Measurements from ENCODE around the gene FAM3B. TPM values are rescaled to one million over a fixed set of nuclear protein-coding genes. Genes with fewer than 3 reads are reported as not detected.

FAM3B gene
- total RNA-seq, 1 experiment from 2014 or later, result not detected

DNA sequence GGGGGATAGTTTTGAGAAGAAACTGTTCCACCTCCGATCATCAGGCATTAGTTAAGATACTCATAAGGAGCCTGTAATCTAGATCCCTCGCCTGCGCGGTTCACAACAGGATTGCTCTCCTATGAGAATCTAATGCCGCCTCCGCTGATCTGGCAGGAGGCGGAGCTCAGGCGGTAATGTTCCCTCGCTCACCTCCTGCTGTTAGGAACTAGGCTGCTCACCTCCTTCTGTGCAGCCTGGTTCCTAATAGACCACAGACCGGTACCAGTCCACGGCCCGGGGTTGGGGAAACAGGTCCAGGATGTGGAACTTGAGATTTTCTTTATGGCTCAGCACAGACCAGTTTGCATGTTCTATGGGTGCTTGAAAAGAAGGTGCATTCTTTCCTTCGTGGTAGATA lies 27.2 kb upstream of the FAM3B start:
- POLR2A ChIA-PET, result no interaction called here
- H3K4me3 Mint-ChIP-seq (ENCODE audit: unreplicated experiment), result no peak overlapping the region
- no peak for DNase-seq (ENCODE audit: unreplicated experiment)

DNA sequence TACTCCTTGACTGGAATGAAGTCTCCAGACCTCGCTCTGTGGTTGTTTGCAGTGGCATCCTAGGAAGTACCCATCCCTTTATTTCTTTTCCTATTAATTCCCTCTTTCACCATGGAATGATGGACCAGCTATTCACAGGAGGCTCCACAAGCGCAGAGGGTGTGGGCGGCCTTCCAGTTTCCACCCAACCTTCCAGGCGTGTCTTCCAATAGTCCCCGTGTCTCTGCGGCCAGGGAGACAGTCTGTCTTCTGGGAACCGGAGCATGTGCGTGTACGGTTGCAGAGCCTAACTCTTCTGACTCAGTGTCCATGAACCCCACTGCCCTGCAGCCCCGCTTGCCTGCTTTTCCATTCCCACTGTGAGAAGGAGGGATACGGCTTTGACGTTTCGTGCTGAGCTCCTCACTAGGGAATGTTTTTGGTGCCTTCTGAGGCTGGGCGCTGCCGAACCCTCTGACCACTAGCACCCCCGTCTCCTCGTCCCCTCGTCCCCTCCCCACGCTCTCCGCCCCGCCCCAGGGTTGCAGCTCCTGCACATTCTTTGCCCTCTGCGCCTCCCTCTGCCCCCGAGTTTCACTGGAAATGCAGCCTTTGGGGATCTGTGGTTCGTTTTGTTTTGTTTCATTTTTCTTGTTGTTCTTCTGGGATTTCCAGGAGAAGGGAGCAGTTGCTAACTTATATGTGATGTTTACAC lies 26.3 kb upstream of the FAM3B start:
- H3K36me3 Mint-ChIP-seq (ENCODE audit: insufficient read depth, unreplicated experiment), result no peaks in the 10 kb centered on the region
- H3K4me3 Mint-ChIP-seq (ENCODE audit: unreplicated experiment), result no peak overlapping the region
- no peak for DNase-seq (ENCODE audit: unreplicated experiment)
- no peaks in the 10 kb centered on the region for H3K9me3 Mint-ChIP-seq (ENCODE audit: unreplicated experiment)
- no TSS peak for BruUV-seq (replicated peaks)
- TF ChIP-seq, protein P1, sequence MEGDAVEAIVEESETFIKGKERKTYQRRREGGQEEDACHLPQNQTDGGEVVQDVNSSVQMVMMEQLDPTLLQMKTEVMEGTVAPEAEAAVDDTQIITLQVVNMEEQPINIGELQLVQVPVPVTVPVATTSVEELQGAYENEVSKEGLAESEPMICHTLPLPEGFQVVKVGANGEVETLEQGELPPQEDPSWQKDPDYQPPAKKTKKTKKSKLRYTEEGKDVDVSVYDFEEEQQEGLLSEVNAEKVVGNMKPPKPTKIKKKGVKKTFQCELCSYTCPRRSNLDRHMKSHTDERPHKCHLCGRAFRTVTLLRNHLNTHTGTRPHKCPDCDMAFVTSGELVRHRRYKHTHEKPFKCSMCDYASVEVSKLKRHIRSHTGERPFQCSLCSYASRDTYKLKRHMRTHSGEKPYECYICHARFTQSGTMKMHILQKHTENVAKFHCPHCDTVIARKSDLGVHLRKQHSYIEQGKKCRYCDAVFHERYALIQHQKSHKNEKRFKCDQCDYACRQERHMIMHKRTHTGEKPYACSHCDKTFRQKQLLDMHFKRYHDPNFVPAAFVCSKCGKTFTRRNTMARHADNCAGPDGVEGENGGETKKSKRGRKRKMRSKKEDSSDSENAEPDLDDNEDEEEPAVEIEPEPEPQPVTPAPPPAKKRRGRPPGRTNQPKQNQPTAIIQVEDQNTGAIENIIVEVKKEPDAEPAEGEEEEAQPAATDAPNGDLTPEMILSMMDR (IDR thresholded peaks at IDR 0.05; ENCODE audit: unreplicated experiment), result no peak
- CTCF ChIA-PET, result interaction anchor here (0.7 kb wide), 1 partner anchor 489 kb away, joined by 3 read pairs; no protein-coding TSS in a partner anchor
- H3K27ac Mint-ChIP-seq (ENCODE audit: low read depth, unreplicated experiment), result no peak overlapping the region
- peaks cover 20% of the 10 kb centered on the region for H3K27me3 Mint-ChIP-seq (ENCODE audit: insufficient read depth, unreplicated experiment)
- POLR2A ChIA-PET, result no interaction called here
- H3K4me1 Mint-ChIP-seq (ENCODE audit: insufficient read depth, unreplicated experiment), result no peaks in the 10 kb centered on the region
- intact Hi-C loops (cut with micrococcal nuclease), result no loop called here

More for the DNA sequence above, 27.2 kb upstream of the FAM3B start:
- H3K36me3 Mint-ChIP-seq (ENCODE audit: insufficient read depth, unreplicated experiment), result no peaks in the 10 kb centered on the region
- no peaks in the 10 kb centered on the region for H3K4me1 Mint-ChIP-seq (ENCODE audit: insufficient read depth, unreplicated experiment)
- TF ChIP-seq, protein P1 (IDR thresholded peaks at IDR 0.05; ENCODE audit: unreplicated experiment), result no peak
- no peaks in the 10 kb centered on the region for H3K9me3 Mint-ChIP-seq (ENCODE audit: unreplicated experiment)
- H3K27me3 Mint-ChIP-seq (ENCODE audit: insufficient read depth, unreplicated experiment), result peaks cover 20% of the 10 kb centered on the region
- intact Hi-C loops (cut with micrococcal nuclease), result loop anchor here (10.0 kb wide), 3 partner anchors 125 to 825 kb away; partner anchors contain the start of gene BACE2
- no peak overlapping the region for H3K27ac Mint-ChIP-seq (ENCODE audit: low read depth, unreplicated experiment)
- BruUV-seq (replicated peaks), result no TSS peak
- CTCF ChIA-PET, result interaction anchor here (0.6 to 0.7 kb wide), 2 partner anchors 829 to 1133 kb away, joined by 3 to 4 read pairs; no protein-coding TSS in a partner anchor

DNA sequence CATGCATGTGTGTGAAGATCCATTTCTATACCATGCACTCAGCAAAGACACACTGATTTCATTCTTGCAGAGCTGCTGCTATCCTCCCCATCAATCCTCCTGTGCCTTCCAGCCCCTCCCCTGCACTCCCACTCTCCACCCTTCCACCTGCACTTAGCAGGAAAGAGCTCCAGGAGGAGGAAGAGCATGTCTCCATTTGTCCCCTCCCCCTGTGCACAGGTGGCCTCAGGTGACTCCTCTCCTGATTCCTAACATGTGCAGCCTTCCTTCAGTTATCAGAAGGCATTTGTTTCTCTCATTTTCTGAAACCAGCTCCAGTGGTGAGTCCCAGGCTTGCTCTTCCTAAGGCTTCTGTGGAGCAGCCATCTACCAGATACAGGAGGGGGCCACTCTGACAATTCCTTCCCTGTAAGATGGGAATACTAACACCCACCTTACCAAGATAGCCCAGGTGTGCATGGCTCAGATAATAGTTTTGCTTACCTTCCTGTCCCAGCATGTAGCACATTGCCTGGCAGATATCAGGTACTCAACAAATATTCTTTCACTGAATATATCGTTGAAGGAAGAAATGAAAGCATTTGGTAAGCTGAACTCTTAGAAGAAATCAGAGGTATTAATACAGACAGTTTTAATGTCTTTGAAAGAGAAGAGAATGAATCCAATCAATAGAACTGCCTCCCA lies 21.9 kb upstream of the FAM3B start:
- TF ChIP-seq, protein P1 (IDR thresholded peaks at IDR 0.05; ENCODE audit: unreplicated experiment), result no peak
- no peak overlapping the region for H3K27ac Mint-ChIP-seq (ENCODE audit: low read depth, unreplicated experiment)
- H3K27me3 Mint-ChIP-seq (ENCODE audit: insufficient read depth, unreplicated experiment), result peaks cover 20% of the 10 kb centered on the region
- no peaks in the 10 kb centered on the region for H3K4me1 Mint-ChIP-seq (ENCODE audit: insufficient read depth, unreplicated experiment)
- intact Hi-C loops (cut with micrococcal nuclease), result no loop called here
- no peaks in the 10 kb centered on the region for H3K36me3 Mint-ChIP-seq (ENCODE audit: insufficient read depth, unreplicated experiment)
- no TSS peak for BruUV-seq (replicated peaks)
- POLR2A ChIA-PET, result no interaction called here
- DNase-seq (ENCODE audit: unreplicated experiment), result no peak
- no peaks in the 10 kb centered on the region for H3K9me3 Mint-ChIP-seq (ENCODE audit: unreplicated experiment)
- CTCF ChIA-PET, result interaction anchor here (0.8 to 1.4 kb wide), 2 partner anchors 10 to 301 kb away, joined by 3 to 10 read pairs; no protein-coding TSS in a partner anchor
- no peak overlapping the region for H3K4me3 Mint-ChIP-seq (ENCODE audit: unreplicated experiment)

DNA sequence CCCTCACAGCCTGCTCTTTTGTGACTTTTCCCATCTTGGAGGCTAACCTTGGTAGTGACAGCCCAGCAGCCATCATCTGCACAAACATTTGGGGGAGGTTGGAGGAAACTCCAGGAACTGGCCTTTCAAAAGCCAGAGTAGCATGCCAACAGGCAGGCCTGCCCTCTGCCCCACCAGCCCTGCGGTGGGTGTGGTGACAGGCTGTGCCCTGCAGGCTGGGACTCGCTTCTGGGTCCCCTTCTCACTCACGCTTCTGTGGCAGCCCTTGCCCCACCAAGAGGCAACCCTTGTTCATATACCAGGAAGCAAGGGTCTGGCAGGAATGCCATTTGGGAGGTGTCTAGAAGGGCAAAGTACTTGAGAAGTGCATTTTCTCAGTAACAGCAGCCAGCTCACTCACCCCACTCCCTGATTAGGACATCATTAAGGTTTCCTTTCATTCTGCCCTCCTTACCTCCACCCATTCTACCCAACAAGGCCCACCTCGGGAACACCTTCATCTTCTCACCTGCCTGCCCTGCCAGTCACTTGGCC lies 20.8 kb upstream of the FAM3B start:
- H3K27ac Mint-ChIP-seq (ENCODE audit: low read depth, unreplicated experiment), result no peak overlapping the region
- TF ChIP-seq, protein P1 (IDR thresholded peaks at IDR 0.05; ENCODE audit: unreplicated experiment), result no peak
- BruUV-seq (replicated peaks), result no TSS peak
- H3K36me3 Mint-ChIP-seq (ENCODE audit: insufficient read depth, unreplicated experiment), result no peaks in the 10 kb centered on the region
- DNase-seq (ENCODE audit: unreplicated experiment), result no peak
- no peaks in the 10 kb centered on the region for H3K9me3 Mint-ChIP-seq (ENCODE audit: unreplicated experiment)
- H3K27me3 Mint-ChIP-seq (ENCODE audit: insufficient read depth, unreplicated experiment), result peaks cover 12% of the 10 kb centered on the region
- POLR2A ChIA-PET, result interaction anchor here (0.6 kb wide), 1 partner anchor 163 kb away, joined by 3 read pairs; no protein-coding TSS in a partner anchor
- no peaks in the 10 kb centered on the region for H3K4me1 Mint-ChIP-seq (ENCODE audit: insufficient read depth, unreplicated experiment)
- intact Hi-C loops (cut with micrococcal nuclease), result no loop called here
- CTCF ChIA-PET, result interaction anchor here (2.3 kb wide), 1 partner anchor 13 kb away, joined by 10 read pairs; no protein-coding TSS in a partner anchor
- no peak overlapping the region for H3K4me3 Mint-ChIP-seq (ENCODE audit: unreplicated experiment)
